ENCODE data around the gene SEMA5B.

GRCh38 chr3:122893754-122894668 lies 133.6 kb downstream of the SEMA5B start:
- no peak for TF ChIP-seq EZH2 (IDR thresholded peaks at IDR 0.05; ENCODE audit: borderline replicate concordance, low read length)
- no peak for TF ChIP-seq CTCF (IDR thresholded peaks at IDR 0.05; ENCODE audit: low read length)
